NCI-H2196 treated with DMSO at 0.1 percent for 48 hours (cell line): Measurements from ENCODE around the gene CTBP2.

ENCODE experiments used
- DNase-seq: peaks from one replicate; lab custom pipeline; 2025; ENCODE audit not compliant: unreplicated experiment; lab: John Stamatoyannopoulos, UW

The CTBP2 gene

GRCh38 chr10:125048094-125048864, 112.1 kb downstream of the CTBP2 start:
- DNase-seq = peak; percentile 37

GRCh38 chr10:125043841-125044658, 116.3 kb downstream of the CTBP2 start:
- no peak for DNase-seq

DNA sequence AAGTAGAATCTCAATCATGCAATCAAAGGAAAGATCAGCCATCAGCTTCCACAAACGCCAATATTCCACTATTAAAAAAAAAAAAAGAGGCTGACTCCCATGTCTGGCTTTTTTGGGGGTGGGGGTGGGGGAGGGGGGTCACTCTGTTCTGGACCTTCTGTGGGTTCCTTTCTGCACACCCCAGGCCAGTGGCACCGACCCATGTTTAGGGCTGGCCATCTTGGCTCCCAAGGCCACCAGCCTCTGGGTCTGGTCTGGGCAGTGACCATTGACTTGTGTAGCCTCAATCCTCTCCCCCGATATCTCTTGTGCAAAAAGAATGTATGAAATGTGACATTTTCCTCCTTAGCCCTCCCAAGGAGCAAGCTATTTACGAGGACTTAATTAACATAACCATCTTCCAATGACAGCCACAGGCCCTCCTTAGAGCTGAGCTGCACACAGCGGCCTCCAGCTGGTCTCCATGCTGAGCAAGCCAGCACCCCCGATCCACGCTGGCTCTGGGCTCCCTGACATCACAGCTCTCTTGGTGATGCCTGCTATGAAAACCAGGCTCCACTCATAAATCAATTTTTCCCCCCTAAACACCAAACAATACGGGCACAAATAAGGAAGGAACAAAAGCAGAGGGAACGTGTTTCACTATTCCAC, 118.4 kb downstream of the CTBP2 start:
- DNase-seq = no peak

GRCh38 chr10:125039354-125039769, 121.0 kb downstream of the CTBP2 start:
- no peak for DNase-seq

- DNase-seq = no peak
Measured at GRCh38 chr10:125038637-125039036, 121.7 kb downstream of the CTBP2 start.

- DNase-seq = no peak
Measured at GRCh38 chr10:125037145-125037877, 123.1 kb downstream of the CTBP2 start.

- no peak for DNase-seq
Measured at GRCh38 chr10:125035588-125036295, 124.6 kb downstream of the CTBP2 start.

DNA sequence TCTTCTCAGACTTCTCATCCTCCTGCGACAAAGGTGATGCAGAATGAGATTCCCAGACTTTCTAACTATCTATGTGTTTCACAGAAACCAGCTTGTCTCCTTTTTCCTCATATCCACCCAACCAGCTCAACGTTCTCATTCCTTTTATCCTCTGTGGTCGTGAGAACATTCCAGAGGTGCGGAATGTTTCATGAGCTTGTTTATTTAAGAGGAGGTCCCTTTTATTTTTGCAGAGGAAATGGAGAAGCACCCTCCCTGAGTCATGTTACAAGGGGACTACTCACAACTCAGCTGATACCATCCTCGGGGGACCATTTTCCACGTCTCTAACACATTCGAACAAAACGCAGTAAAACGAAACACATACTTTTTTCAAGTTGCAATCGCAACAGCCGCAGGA, 125.2 kb downstream of the CTBP2 start:
- DNase-seq = no peak

GRCh38 chr10:125034675-125035074, 125.7 kb downstream of the CTBP2 start:
- no peak for DNase-seq

DNA sequence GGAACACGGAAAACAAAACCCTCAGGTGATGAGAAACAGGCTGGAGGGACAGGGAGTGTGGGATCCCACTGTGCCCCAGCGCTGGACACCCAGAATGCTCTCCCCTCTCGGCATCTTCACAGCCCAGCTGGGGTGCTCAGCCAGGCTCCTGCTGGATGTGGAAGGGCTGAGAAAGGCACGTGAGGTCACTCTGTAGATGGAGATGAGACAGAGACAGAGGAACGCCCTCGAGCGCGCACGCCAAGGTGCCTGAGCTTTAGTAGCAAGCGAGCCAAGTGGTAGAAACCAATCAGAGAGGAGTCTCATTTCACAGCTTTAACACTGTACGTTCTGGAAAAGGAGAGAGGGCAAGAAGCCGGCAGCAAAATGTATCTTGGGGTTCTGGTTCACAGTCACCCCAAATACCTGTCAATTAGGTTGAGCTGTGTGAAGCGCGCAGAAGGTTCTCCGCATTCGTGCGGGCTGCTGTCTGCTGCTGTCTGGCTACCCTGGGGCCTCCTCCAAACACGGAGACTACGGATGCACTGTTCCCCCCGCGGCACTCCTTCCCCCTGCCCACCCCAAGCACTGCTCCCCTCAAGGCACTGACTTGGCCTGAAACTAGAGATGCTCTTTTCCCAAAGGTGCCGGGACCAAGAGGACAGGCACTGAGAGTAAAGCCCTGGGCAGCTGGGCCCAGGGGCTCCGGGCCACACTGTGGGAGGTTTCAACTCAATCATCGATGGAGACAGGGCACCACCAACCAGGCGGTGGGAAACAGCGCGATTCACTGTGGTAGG, 127.0 kb downstream of the CTBP2 start:
- no peak for DNase-seq

- no peak for DNase-seq
Measured at GRCh38 chr10:125032474-125033020, 127.8 kb downstream of the CTBP2 start.

DNA sequence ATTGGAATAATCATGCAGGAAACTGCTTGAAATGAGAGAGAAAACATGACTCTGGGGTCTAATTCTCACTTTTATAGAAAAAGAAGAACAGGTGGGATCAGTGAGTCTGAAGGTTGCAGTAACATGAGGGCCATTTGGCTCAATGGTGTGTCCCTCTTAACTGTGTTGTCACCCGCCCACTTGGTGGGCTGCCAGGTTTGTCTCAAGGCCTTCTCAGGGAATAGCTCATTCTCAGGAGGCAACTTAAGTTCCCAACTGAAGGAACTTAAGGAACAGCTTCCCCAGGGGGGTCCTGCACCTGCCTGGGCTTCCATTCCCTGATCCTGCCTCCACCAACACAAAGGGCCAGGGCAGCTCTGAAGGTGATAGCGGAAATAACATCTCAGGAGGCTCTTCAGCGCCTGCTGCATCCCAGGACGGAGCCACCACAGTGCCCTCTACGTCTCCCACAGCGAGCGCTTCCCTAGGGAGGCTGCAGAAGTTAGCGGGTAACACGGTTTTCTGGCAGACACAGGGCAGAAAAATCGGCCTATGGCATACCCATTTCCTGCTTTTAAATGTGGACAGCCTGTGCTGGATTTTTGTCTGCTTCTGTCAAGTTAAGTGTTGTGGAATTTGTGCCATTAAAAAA, 129.7 kb downstream of the CTBP2 start:
- no peak for DNase-seq

DNA sequence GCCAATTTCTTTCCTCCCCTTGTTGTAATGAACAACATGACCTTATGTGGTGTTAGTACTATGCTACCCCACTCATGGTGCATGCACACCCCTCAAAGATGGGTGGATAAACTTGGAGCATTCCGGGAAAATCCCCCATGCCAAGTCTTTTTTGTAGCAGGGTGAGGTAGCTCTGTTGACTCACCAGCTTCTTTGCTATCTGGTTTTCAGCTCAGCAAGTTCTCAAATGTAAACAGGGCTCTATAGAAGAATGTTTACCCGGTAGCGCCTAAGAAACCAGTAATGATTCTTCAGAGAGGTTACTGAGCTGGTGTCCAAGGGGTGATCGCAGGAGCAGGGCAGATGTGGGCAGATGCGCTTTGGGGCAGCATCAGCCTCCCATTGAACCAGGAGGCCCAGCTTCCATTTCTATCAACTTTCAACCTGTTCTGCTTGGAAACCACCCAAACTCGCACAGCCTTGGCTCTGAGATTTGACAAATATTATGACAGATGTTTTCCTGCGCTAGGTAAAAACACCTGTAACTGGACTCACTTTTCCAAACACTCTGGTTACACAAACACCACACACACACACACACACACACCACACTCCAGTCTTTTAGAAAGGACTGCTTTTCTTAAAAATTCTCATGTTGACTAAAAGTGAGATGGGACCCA, 130.7 kb downstream of the CTBP2 start:
- no peak for DNase-seq

DNA sequence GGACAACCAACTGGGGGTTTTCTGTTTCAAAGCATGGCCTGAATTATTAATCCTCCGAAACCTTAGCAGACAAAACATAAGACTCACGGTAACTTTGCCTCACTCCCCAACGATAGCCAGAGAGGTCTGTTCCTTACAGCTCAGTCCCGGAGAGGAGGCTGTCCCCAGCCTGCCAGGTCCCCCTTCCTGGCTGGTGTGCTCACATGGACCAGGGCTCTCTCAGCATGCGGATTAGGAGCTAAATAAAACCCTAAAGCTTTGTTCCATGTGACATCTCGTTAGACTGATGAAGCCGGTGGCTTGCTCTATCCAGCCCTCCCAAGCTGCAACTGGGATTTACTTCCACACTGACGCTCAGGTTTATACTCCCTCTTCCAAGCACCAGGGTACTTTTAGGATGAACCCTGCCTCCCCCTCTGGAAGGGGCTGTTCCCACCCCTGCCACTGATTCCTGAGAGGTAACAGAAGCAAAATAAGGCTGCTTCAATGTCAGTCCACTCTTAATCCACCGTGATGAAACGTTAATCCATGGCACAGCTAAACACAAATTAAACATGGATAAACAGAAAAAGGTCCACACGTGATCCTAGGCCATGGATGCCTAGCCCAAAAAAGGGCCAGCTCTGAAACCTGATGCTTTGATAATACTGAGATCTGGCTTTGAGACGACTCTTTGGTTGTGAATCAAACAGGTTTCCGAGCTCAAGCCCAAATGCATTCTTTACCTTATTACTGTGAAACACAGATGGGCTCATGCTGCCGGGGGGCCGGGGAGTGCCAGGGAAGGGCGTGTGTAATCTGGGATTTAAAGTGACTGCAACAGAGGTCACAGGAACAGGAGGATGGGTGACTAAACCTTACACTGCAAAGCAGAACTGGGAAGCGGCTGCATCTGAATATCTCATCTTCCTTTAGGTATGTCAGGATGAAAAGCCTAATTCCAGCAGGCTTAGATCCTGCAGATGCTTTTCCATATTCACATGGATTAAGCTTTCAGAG, 132.2 kb downstream of the CTBP2 start:
- no peak for DNase-seq

DNA sequence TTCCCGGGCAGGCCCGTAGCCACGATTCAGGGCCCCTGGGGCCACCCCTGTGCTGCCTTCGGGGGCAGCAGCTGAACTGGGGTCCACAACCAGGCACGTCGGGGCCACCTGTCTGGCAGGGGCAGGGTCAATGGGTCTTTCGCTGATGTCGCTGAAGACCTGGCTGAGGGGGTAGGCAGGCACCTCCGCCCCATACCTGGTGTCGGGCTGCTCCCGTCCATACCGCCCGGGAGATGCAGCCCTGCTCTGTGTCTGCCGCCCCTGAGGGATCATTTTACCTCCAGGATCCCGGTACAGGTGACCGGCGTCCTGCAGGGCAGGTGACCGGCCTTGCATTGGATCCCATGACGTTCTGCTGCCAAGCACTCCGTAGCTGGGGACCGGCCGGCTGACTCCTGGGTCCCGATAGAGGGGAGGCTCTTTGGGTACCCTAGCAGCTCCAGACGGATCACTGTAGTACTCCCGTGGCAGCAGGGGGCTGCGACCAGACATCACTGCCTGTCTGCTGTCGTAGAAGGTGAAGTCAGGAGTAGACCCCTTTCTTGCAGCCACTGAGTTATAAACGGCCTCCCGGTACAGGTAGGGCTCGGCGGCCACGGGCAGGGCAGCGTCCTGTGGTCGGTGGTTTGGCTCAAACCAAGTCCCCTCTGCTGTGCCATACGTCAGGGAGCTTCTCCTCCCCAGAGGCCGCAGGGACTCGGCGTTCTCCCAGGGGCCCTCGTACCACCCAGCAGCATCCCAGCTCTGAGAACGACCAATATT, 133.2 kb downstream of the CTBP2 start:
- DNase-seq = no peak
